HG03064 (cell line): ENCODE results near the gene DCP1B.

Source experiments
- ATAC-seq: cut with Tn5 transposase; IDR thresholded peaks from one replicate; pipeline ENCODE4 v1.9.1; 2021; ENCODE audit warnings: low read depth; ENCODE audit not compliant: unreplicated experiment

Gene DCP1B

DNA sequence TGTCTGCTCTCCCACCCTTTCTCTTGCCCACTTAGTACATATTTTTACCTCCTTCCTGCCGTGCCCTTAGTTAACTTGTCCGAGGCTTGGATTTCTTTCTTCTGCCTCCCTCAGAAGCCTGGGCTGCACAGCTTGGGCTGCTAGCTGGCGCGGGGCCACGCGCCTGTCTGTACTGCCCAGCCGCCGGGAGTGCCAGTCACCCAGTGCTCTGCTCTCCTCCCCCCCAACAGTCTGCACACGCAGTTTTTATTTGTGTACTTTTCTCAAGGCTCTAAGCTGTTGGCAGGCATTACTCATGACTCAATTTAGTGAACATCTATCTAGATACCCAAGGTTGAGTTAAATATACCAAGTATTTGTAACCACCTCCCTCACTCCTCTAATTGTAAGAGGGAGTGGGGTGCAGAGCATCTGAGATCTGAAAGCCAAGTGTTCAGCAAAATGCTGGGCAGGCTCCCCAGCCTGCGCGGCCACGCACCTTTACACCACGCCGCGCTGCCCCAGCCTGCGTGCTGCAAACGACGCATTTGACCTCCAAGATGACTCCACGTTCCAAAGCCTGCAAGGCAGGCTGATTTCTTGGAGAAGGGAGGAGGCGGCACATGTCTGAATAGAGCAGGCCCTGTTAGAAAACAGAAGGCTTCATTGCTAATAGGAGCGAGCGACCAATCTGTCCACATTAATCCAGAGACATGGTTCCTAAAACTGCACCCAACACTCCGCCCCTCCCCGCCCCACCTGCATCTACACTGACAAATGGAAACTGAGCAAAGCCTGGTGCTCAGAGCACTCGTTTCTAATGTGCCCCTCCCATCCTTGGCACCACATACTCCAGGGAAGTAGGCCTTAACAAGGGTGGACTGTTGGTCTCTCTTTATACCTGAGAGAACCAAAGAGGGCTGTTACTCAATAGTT, 67.6 kb downstream of the DCP1B start:
- ATAC-seq = no peak

DNA sequence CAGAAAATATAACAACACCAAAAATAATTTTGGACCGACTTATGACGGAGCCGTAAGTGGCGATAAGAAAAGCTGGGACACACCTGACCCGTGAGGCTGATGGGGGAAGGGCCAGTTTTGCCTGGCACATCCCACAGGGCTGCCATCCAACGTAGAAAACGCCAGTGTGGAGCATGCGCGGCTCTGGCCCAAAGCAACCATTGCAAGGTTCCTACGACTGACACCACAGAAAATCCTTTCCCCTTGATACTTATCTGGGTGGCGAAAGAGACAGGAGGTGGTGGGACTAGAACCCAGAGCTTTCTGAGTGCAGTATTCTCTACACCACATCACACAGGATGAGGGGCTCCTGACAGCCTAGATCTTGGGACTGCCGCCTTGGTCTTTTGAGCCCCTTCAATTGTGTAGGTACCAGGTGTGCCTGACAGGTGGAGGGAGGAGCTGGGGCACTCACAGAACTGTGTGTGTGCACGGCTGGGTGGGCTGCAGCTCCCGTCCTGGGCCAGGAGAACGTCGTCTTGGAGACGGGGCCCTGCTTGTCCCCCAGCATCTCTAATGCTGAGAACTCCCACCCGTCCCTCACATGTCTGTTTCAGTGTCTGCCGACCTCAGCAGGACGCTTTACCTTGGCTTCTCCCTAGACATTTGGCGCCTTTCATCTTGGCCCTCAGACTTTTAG, 68.4 kb downstream of the DCP1B start:
- ATAC-seq = no peak

DNA sequence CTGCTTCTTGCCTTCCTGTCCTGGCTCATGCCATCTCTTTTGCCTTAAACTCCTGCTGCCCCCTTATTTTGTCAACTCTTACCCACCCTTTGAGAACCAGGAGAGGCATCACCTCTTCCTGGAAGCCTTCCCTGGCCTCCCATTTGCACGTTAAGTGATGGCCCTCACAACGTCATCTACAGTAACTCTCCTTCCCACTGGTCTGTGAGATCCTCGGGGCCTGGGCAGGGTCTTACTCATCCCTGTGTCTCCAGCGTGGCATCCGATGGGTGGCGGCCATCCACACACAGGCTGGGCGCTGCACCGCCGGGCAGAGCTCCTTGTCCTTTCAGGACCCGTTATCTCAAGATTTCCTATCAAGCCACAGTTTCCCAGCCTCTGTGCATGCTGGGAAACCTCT, 69.0 kb downstream of the DCP1B start:
- ATAC-seq = no peak

DNA sequence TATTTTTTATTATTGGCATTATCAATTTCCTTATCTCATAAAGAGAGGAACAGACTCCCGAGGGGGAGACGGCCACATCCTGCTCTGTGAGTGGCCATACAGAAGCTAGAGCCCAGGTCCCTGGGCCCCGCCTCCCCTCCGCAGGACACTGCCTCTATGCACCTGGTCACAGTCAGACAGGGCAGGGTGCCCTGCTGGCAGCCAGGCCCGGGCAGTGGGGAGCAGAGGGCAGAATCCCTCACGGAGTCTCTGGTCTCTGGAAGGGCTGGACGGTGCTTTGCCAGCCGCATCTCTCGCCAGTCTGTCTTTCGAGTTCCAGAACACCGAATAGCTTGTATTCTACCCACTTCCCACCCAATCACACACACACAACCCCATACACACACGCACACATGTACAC, 69.4 kb downstream of the DCP1B start:
- no peak for ATAC-seq

DNA sequence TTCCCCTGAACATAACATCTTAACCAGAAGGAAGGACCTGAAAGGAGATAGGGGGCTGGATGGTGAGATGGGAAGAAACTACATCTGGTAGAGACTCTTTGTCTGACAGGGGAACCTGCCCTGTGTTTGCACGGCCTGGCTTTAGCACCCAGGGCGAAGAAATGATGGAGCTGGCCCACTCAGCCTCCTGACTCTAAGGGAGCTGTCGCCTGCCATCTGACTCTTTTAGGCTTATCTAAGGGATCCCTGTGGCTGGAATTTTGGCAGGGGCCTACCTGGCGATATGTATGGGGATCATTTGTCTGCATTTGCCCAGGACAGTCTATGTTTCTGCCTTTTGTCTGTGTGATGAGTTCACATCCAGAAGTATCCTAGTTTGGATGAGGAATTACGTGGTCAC, 70.2 kb downstream of the DCP1B start:
- ATAC-seq = no peak

DNA sequence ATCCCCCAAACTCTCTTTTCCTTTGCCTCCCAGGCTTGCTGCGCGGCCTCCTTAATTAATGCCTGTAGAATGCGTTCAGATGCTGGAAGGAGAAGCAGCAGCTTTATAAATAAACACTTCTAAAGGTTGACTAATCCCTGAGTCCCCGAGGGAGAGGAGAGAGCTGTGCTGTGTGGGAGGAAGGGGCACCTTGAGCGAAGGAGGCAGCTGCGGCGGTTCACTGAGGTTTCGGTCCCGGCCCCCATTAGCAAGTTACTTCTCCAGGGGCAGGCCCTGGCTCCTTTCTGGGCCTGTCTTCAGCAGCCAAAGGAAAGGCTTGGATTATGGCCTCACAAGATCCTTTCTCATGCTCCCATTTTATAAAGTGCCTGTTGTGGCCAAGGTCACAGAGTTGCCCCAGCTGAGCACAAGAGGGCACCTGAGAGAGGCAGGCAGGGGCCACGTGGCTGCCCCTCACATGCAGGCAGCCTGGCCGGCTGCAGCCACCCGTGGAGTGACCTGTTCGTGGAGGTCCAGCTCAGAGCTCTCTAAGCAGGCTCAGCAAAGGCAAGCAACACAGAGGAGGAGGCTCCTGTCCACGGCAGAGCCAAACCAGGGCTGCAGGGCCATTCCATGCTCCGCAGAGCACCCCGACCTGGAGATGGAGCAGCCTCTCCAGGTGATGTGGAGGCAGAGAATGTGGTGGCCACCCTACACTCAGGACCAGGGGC, 70.8 kb downstream of the DCP1B start:
- ATAC-seq = no peak

DNA sequence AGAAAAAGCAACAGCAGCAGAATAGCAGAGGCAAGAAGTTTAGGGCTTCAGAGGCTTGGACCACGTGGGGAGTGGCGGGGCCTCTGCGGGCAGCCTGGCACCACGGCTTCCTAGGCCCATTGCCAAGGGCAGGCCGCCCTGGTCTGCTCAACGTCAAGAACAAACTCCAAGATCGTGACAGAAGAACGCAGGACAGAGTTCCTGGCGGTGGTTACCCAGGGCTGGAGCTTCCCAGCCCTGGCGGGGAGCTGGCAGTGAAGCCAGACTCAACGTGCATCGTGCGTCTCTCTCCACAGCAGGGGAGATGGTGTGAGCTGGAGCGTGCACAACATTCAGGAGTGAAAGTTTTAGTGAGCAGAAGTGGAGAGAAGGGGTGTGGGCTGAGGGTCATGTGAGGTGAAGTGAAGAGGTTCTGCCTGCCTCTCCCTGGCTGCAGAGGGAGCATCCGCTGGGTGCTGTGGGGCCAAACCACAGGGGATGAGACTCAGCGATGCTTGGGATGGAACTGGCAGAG, 71.9 kb downstream of the DCP1B start:
- no peak for ATAC-seq

DNA sequence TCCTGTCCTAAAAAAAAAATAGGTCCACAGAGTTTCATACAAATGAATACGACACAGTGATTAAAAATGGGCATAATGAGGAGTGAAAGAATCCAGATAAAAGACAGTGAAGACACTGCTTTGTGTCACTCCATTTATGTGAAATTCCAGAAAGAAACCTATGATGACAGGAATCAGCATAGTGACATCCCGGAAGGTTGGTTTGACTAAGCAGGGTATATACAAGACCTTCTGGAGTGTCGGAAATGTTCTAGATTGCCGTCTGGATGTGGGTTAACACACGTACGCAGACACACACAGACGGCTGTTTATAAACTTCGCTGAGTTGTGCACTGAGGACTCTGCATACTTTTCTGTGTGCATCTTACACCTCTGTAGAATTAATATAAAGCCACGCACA, 72.6 kb downstream of the DCP1B start:
- ATAC-seq = no peak

DNA sequence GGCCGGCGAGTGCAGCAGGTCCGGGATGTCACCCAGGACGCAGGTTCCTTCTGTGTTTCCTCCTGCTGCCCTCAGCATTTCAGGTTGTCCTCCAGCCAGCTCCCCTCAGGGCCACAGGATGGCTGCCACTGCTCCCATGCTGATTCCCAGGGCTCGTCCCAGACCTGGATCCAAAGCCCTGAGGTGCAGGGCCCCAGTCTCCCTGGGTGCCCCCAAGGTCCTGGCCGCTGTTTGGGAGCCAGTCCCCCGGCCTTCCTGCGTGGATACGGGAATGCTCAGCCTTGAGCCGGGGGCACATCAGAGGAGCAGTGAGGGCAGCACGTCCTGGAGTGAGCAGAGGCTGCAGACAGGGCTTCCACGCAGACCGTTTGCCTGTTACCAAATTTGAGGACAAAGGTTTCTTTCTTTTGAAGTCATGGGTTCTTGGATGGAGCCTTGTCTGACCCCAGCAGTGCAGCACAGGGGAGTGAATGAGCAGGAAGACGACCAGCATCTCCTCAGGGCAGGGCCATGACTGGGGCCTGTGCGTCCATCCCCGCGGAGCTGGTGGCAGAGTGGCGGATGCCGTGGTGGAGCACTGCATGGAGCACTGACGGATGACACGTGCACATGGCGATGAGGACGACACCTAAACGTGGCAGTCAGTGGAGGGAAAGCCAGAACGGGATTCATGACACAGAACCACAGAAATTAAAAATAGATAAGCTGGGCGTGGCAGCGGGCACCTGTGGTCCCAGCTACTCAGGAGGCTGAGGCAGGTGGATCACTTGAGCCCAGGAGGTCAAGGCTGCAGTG, 73.3 kb downstream of the DCP1B start:
- no peak for ATAC-seq

DNA sequence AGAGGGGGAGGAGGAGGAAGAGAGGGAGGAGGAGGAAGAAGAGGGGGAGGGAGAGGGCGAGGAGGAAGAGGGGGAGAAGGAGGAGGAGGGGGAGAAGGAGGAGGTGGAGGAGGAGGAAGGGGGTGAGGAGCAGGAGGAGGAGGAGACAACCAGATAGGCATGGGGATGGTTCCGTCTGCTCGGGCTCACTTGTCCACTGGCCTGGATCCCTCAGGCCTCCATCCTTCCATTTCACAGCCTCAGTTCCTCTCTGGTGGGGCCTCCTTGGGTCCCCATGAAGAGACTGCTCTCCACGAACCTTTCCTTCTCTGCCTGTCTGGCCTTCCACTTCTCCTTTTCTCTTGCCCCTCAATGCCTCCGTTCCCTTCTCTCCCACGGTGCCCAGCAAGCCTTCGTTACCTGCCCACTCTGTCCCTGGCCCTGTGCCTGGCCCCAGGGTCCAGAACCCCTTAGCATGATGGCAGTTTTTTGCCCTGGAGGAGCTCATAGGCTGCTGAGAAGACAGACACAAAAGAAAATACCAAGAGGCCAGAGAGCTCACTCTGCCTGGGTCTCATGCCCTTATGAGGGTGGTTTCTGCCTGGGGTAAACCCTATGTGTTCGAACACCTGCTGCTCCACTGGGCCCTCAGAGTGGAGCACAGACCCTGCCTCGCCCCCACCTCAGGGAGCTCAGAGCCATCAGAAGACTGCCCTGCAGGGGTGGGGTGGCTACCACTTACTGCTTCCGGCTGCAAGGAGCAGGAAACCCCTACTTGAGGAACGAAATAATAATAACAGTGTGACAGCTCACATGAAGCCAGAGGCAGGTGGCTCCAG, 74.1 kb downstream of the DCP1B start:
- ATAC-seq = no peak

DNA sequence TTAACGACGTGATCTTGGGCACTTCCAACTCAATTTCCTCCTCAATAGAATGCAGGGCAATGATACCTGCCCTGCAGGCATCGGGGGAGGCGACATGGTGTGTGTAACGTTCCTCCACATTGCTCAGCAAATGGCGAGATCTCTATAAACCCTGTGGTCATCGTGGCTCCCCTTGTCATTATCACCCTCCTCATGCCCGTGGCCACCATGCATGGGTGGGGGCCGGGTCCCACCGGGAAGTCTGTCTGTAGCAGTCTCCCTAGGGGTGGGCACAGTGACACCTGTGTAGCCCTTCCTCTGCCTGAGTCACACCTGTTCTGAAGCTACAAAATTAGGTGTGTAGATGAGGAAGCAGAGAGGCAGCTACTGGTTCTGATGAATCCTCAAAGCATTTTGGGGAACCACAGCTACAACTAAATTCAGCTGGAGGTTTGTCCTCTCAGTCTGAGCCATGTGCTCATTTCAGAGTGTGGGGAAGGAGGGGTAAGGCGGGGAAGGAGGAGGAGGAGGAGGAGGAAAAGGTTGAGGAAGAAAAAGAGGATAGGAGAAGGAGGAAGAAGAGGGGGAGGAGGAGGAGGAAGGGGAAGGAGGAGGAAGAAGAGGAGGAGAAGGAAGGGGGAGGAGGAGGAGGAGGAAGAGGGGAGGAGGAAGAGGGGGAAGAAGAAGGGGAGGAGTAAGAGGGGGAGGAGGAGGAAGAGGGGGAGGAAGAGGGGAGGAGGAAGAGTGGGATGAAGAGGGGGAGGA, 74.8 kb downstream of the DCP1B start:
- no peak for ATAC-seq

DNA sequence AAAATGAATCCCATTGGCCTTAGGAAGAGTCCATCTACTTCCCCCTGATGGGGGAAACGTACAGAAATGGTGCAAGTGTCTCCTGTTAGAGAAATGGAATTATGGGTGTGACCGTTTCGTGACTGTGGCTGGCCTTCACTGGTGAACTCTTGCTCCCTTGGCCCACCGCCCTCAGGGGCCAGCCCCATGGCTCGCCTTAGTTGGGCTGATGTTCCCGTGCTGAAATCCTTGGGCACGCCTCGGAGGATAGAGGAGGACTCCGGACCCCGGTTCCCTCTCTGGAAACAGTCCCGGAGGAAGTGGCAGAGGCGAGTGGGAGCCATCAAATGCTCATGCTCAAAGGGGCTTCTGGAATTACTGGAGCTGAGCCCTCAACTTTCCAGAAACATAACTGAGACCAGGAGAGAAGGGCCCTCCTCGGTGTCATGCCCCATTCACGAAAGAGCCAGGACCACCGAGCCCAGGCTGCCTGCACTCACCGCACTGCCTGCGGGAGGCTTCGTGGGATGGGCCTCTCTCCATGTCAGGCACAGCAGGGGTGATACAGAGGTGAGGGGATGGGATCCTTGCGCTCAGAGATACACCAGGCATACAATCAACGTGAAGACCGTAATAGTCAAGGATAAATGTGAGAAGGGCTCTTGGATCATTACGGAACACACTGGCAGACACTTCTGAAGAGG, 75.7 kb downstream of the DCP1B start:
- no peak for ATAC-seq

DNA sequence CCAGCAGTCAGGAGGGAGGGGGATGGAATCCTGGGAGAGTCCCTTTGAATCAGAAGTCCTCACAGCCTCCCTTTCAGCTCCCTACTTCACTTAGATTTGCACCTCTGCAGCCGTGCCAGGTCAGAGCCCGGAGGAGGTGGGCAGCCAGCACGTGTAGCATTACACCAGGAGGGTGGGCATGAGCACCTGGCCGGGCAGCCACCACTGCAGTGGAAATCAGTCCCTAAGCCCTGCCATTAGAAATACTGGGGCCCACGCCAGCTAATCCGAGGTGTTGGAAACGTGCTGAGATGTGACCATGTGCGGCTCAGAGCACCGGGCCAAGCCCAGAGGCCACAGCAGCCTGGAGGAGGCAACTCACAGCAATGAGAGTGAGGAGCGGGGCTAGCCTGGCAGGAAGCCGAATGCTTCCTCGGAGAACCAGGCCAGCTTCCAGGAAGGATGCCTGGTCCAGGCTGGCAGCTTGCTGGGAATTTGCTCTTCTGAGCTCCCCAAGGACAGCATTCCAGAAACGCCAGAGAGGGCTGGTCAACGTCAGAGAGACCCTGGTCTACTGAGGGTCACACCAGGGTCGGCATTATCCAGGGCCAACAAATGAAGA, 76.4 kb downstream of the DCP1B start:
- ATAC-seq = no peak

DNA sequence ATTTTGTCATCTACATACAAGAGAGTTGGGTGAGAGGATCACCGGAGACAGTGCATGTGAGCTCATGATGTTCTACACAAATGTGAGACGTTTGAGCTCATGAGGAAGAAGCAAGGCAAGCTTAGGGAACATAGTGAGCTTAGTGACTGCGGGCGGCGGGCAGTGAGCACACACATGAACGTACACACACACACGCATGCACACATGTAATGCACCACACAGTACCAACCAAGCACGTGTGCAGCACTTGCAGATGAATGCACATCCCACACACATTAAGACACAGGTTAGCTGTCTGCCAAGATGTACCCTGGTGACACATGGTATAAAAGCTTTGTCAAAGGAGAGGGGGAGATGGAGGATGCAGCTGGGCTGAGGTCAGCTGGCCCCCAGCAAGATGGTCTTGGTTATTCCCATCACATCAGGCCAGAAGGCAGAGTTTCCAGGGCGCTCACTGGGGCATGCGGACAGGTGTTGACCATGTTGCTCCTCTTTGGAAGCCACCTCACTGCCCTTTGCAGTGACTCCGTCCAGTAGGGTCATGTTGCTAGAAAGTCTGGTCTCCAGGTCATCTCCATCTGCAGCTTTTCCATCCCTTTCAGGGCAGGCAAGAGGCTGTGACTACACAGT, 77.1 kb downstream of the DCP1B start:
- no peak for ATAC-seq

DNA sequence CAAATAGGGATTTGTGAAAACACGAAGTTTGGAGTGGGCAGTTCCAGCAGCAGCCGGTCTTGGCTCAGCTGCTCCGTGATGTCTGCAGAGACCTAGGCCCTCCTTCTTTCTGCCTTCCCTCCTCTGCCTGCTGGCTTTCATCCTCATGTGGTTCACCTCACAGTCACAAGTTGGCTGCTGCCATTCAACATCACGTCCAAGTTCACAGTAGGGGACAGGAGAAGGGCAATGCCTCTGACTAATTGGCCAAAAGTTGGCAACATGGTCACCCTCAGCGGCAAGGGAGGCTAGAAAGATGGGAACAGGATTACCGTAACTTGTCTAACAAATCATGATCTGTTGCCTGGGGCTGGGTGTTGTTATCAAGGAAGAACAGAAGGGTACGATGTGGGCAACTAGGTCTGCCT, 78.0 kb downstream of the DCP1B start:
- ATAC-seq = no peak

DNA sequence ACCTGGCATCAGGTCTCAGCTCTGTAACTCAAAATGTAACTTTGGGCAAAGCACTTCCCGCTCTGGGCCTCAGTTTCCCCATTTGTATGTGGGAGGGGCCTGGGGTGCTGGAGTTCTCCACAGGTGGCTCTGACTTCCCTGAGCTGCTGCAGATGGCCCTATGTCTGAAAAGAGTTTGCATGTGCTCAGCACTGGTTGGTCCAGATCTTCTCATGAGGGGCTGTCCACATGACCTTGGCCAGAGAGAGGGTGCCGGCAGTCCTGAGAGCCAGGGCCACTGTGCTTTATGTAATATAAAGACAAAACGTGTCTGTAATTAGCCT, 78.6 kb downstream of the DCP1B start:
- no peak for ATAC-seq

DNA sequence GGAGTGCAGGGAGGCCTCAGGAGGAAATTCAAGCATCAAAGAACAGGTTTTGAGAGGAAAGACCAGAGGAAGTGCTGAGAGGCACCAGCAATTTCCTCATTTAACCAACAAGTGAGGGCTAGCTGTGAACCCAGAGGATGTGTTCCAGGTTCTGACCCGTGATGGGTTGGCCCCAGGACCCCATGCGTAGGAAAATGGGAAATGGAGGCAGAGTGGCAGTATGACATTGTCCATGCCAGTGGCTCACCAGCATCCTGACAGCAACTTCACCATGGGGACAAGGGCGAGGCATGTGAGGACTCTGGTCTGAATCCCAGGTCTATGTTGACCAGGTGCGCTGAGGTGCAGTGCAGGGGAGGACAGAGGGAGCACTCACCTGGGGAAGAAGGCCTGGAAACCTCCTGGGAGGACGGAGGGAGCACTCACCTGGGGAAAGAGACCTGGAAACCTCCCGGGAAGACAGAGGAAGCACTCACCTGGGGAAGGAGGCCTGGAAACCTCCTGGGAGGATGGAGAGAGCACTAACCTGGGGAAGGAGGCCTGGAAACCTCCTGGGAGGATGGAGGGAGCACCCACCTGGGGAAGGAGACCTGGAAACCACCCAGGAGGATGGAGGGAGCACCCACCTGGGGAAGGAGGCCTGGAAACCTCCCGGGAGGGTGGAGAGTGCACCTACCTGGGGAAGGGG, 79.1 kb downstream of the DCP1B start:
- no peak for ATAC-seq
